A673 (cell line): ENCODE measurements around the gene PYHIN1. TPM values are rescaled to one million over a fixed set of nuclear protein-coding genes. Genes with fewer than 3 reads are reported as not detected.

Experiments used
- BruUV-seq: library from RNA; stranded (reverse); fragments of 400-500 nt; replicated peaks from 2 replicates; lab custom pipeline; 2021; lab: Mats Ljungman, UMichigan
- CTCF ChIA-PET: fragments of 300-600 bp; sonication (Branson Sonifier 250); formaldehyde crosslinking; loops from one replicate; lab custom pipeline; 2022; ENCODE audit warnings: antibody characterized with exemption; lab: Charles Lee
- POLR2A ChIA-PET: fragments of 300-600 bp; sonication (Branson Sonifier 250); formaldehyde crosslinking; loops from one replicate; lab custom pipeline; 2022; ENCODE audit warnings: antibody characterized with exemption; ENCODE audit not compliant: low non-redundant PET; lab: Charles Lee
- DNase-seq: peaks from one replicate; pipeline ENCODE4 v3.0.0-alpha.2; 2015; ENCODE audit warnings: low spot score
- H3K27ac ChIP-seq: fragments of 200-600 bp; sonication (generic); 2 replicates; pipeline ENCODE4 v1.5.1; 2016; ENCODE audit warnings: mixed run types, low read depth, mild to moderate bottlenecking, mixed read lengths, antibody characterized with exemption, low read length; ENCODE audit not compliant: poor library complexity, severe bottlenecking
- H3K27me3 ChIP-seq: fragments of 200-600 bp; sonication (generic); replicated peaks from 2 replicates; pipeline ENCODE4 v1.6.1; 2017; ENCODE audit warnings: mixed run types, low read depth, mild to moderate bottlenecking, mixed read lengths, antibody characterized with exemption, low read length; ENCODE audit not compliant: insufficient read depth, poor library complexity
- H3K36me3 ChIP-seq: fragments of 200-600 bp; sonication (generic); 2 replicates; pipeline ENCODE4 v1.6.1; 2016; ENCODE audit warnings: mixed run types, mild to moderate bottlenecking, mixed read lengths, antibody characterized with exemption, low read length; ENCODE audit not compliant: insufficient read depth, poor library complexity, severe bottlenecking
- H3K4me1 ChIP-seq: fragments of 200-600 bp; sonication (generic); 2 replicates; pipeline ENCODE4 v1.6.1; 2017; ENCODE audit warnings: mixed run types, mild to moderate bottlenecking, mixed read lengths, antibody characterized with exemption, low read length; ENCODE audit not compliant: insufficient read depth, poor library complexity, severe bottlenecking
- H3K4me3 ChIP-seq: fragments of 200-600 bp; sonication (generic); 2 replicates; pipeline ENCODE4 v1.5.1; 2016; ENCODE audit warnings: low read depth, mixed run types, mild to moderate bottlenecking, mixed read lengths, low read length; ENCODE audit not compliant: poor library complexity, severe bottlenecking
- H3K9me3 ChIP-seq: fragments of 200-600 bp; sonication (generic); 2 replicates; pipeline ENCODE4 v1.6.1; 2016; ENCODE audit warnings: mixed run types, low read depth, mild to moderate bottlenecking, mixed read lengths, antibody characterized with exemption, low read length; ENCODE audit not compliant: poor library complexity, severe bottlenecking
- EZH2 ChIP-seq: fragments of 200-600 bp; sonication (generic); IDR thresholded peaks from 2 replicates; pipeline ENCODE4 v1.6.1; 2017; ENCODE audit warnings: borderline replicate concordance, low read depth, mild to moderate bottlenecking, mixed read lengths, antibody characterized with exemption, low read length; ENCODE audit not compliant: poor library complexity, severe bottlenecking
- intact Hi-C: fragments of 100-400 bp; cut with micrococcal nuclease; formaldehyde crosslinking; loops from one replicate; pipeline ENCODE4 v1.10.0; 2022; ENCODE audit not compliant: unreplicated experiment
- total RNA-seq: library from RNA; stranded (reverse); gene quantifications from 2 replicates; pipeline ENCODE4 v1.2.3, GENCODE V29; 2021
- TF ChIP-seq, protein P1 (sequence below): fragments of 300-800, 200-600 bp; sonication (generic); conservative IDR thresholded peaks from 2 replicates; pipeline ENCODE4 v1.5.1; 2017; ENCODE audit warnings: low read depth, mild to moderate bottlenecking, antibody characterized with exemption, low read length, moderate library complexity, mixed read lengths

Gene PYHIN1
- total RNA-seq, 1 experiment from 2014 or later = not detected

DNA sequence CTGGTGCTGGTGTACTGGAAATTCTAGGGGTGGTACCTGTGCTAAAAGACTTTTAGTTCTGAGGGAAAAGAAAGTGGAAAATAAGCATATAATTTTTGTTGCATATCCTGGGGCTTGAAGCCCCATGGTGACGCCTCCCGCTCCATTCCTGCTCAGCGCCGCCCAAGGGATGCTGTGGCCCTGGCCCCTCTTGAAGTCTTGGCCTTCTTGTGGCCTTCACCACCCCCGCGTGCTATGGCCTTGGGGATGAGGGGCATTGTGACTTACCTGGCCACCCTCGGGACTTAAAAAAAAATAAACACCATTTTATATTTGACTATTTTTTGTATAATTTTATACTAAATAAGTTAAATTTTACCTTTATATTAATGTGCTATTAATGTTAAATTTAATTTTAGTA is 93.7 kb downstream of the PYHIN1 start:
- Histone ChIP-seq H3K9me3 (no peaks in the 10 kb centered on the region), H3K36me3 (peaks cover 30% of the 10 kb centered on the region), H3K27ac (no peak overlapping the region), H3K4me1 (peaks cover 6% of the 10 kb centered on the region), H3K27me3 (no peaks in the 10 kb centered on the region), H3K4me3 (no peak overlapping the region)
- ChIA-PET POLR2A (no interaction called here), CTCF (no interaction called here)
- DNase-seq = no peak
- intact Hi-C loops = no loop called here
- TF ChIP-seq, protein P1, sequence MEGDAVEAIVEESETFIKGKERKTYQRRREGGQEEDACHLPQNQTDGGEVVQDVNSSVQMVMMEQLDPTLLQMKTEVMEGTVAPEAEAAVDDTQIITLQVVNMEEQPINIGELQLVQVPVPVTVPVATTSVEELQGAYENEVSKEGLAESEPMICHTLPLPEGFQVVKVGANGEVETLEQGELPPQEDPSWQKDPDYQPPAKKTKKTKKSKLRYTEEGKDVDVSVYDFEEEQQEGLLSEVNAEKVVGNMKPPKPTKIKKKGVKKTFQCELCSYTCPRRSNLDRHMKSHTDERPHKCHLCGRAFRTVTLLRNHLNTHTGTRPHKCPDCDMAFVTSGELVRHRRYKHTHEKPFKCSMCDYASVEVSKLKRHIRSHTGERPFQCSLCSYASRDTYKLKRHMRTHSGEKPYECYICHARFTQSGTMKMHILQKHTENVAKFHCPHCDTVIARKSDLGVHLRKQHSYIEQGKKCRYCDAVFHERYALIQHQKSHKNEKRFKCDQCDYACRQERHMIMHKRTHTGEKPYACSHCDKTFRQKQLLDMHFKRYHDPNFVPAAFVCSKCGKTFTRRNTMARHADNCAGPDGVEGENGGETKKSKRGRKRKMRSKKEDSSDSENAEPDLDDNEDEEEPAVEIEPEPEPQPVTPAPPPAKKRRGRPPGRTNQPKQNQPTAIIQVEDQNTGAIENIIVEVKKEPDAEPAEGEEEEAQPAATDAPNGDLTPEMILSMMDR = no peak
- TF ChIP-seq EZH2 = no peak
- BruUV-seq = no TSS peak

Other genes with a start within 250 kb of the PYHIN1 start
- not detected in 2 replicates for gene SPTA1, start 244.8 kb upstream of the PYHIN1 start, total RNA-seq
- gene OR6K2, start 230.9 kb upstream of the PYHIN1 start, total RNA-seq = not detected in 2 replicates
- gene OR6K3, start 210.8 kb upstream of the PYHIN1 start, total RNA-seq = not detected in 2 replicates
- not detected in 2 replicates for gene OR6K6, start 176.8 kb upstream of the PYHIN1 start, total RNA-seq
- gene OR6N1, start 159.4 kb upstream of the PYHIN1 start, total RNA-seq = not detected in 2 replicates
- gene OR6N2, start 150.3 kb upstream of the PYHIN1 start, total RNA-seq = not detected in 2 replicates
- gene MNDA, start 100.2 kb upstream of the PYHIN1 start, total RNA-seq = not detected in 2 replicates
- 68.1 and 87.4 TPM in 2 replicates for gene IFI16, start 78.4 kb downstream of the PYHIN1 start, total RNA-seq
- not detected in 2 replicates for gene AIM2, start 145.2 kb downstream of the PYHIN1 start, total RNA-seq
- not detected in 2 replicates for gene CADM3, start 240.1 kb downstream of the PYHIN1 start, total RNA-seq